ENCODE measurements around the gene MYL7.

The MYL7 gene

DNA sequence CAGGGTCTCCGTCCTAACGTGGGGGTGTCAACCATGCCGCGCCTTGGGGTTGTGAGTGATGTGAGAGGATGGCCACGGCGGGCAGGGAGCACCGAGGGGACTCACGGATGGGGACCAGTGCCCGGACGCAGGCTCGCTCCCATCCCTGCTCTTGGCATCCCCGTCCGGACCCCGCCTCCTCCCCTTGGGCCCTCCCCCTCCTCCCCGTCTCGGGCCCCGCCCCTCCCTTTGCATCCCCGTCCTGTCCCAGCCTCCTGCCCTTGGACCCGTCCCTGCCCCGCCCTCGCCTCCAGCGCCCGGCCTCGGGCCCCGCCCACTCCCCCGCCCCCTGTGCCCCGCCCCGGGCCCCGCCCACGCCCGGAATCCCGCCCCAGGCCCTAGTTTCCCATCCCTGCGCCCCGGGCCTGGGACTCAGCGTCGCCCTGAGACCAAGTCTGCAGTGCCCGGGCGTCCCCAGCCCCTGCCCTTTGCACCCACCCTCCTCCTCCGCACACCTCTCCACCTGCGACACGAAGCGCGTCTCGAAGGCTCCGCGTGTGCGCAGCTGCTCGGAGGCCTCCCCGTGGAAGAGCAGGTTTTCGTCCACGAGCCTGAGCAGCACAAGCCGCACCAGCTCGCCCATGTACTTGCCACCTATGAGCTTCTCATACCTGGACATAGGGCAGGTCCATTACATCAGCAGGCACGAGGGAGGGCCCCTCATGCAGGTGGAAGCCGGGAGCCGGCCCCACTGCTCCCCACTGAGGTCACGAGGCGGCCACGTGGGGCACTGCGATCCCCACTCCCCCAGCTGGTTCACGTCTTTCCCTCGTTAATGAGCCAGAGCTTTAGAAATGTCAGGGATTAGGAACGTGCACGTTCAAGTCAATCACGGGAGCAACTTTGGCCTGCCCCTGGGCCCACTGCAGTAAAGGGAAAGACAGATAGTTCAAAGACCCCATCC lies 5.1 kb upstream of the MYL7 start:
- Histone ChIP-seq H3K9me3 (ENCODE audit: insufficient read depth, low read length) (no peaks in the 10 kb centered on the region), H3K27me3 (ENCODE audit: low read length) (no peaks in the 10 kb centered on the region), H3K9ac (ENCODE audit: low read length) (no peak overlapping the region), H3K36me3 (ENCODE audit: low read length) (no peaks in the 10 kb centered on the region), H3F3A (ENCODE audit: insufficient read depth) (no peaks in the 10 kb centered on the region), H3K79me2 (ENCODE audit: insufficient read depth, low read length) (no peaks in the 10 kb centered on the region), H2AFZ (ENCODE audit: low read depth, low read length, severe bottlenecking) (no peak overlapping the region), H3K4me2 (ENCODE audit: low read depth, low read length, poor library complexity, severe bottlenecking) (no peak overlapping the region), H3K27ac (ENCODE audit: low read depth, low read length) (no peak overlapping the region), H3K9me2 (replicated peaks; ENCODE audit: insufficient read depth, low read length) (no peaks in the 10 kb centered on the region), H3K4me3 (ENCODE audit: insufficient read depth, low read length, poor library complexity, severe bottlenecking) (no peak overlapping the region), H4K20me1 (ENCODE audit: low read depth, low read length) (no peaks in the 10 kb centered on the region)
- TF ChIP-seq, protein P1, sequence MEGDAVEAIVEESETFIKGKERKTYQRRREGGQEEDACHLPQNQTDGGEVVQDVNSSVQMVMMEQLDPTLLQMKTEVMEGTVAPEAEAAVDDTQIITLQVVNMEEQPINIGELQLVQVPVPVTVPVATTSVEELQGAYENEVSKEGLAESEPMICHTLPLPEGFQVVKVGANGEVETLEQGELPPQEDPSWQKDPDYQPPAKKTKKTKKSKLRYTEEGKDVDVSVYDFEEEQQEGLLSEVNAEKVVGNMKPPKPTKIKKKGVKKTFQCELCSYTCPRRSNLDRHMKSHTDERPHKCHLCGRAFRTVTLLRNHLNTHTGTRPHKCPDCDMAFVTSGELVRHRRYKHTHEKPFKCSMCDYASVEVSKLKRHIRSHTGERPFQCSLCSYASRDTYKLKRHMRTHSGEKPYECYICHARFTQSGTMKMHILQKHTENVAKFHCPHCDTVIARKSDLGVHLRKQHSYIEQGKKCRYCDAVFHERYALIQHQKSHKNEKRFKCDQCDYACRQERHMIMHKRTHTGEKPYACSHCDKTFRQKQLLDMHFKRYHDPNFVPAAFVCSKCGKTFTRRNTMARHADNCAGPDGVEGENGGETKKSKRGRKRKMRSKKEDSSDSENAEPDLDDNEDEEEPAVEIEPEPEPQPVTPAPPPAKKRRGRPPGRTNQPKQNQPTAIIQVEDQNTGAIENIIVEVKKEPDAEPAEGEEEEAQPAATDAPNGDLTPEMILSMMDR (IDR thresholded peaks at IDR 0.05; ENCODE audit: insufficient read depth, low read length, poor library complexity, severe bottlenecking): no peak
- TF ChIP-seq EZH2phosphoT487 (conservative IDR thresholded peaks at IDR 0.05; ENCODE audit: low read length): no peak

DNA sequence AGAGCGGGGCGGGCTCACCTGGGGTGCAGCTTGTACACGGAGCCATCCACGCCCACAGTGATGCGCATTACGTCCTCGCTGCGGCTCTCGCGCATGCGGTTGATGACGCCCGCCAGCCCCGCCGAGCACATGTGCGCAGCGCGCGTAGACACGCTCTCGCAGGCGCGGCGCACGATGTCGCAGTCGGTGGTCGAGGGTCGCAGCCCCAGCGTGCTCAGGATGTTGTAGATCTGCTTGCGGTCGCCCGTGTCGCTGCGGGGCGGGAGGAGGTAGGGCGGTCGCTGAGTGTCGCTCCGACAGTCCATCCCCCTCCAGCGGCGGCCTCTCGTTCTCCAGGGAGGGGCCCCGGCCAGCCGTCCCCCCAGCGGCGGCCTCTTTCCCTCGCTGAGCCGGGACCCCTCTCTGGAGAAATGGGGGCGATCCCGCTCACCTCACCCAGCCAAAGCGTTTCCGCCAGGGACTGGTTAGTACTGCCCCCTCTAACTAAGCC lies 4.4 kb upstream of the MYL7 start:
- no peaks in the 10 kb centered on the region for H4K20me1 ChIP-seq (ENCODE audit: low read depth, low read length)
- H3K79me2 ChIP-seq (ENCODE audit: insufficient read depth, low read length): no peaks in the 10 kb centered on the region
- H3K9ac ChIP-seq (ENCODE audit: low read length): no peak overlapping the region
- no peaks in the 10 kb centered on the region for H3K9me3 ChIP-seq (ENCODE audit: insufficient read depth, low read length)
- no peaks in the 10 kb centered on the region for H3K9me2 ChIP-seq (replicated peaks; ENCODE audit: insufficient read depth, low read length)
- TF ChIP-seq, protein P1 (IDR thresholded peaks at IDR 0.05; ENCODE audit: insufficient read depth, low read length, poor library complexity, severe bottlenecking): no peak
- TF ChIP-seq EZH2phosphoT487 (conservative IDR thresholded peaks at IDR 0.05; ENCODE audit: low read length): no peak
- no peak overlapping the region for H2AFZ ChIP-seq (ENCODE audit: low read depth, low read length, severe bottlenecking)
- H3K4me3 ChIP-seq (ENCODE audit: insufficient read depth, low read length, poor library complexity, severe bottlenecking): no peak overlapping the region
- H3K27ac ChIP-seq (ENCODE audit: low read depth, low read length): no peak overlapping the region
- H3K27me3 ChIP-seq (ENCODE audit: low read length): no peaks in the 10 kb centered on the region
- no peak overlapping the region for H3K4me2 ChIP-seq (ENCODE audit: low read depth, low read length, poor library complexity, severe bottlenecking)
- H3K36me3 ChIP-seq (ENCODE audit: low read length): no peaks in the 10 kb centered on the region
- H3F3A ChIP-seq (ENCODE audit: insufficient read depth): no peaks in the 10 kb centered on the region

DNA sequence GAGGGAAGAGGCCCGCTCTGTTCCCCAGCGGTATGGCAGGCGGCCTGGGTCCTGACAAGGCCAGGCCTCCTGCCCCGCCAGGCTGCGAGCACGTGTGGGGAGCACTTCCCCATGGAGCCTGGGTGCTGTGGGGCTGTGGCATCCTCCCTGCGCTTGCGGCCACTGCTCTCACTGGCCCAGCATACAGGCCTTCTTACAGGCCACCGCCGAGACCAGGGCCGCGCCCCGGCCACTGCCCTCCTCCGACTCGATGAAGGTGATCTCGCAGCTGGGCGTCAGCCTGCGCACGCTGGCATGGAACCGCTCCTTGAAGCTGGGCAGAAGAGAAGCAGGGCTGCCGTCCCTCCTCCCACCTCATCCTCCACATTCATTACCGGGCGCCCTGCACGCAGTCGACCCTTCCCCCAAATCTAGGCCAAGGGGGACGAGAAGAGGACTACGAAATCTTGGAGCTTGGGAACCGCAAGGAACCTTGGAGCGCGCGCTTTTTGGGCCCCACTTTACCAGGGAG lies 3.9 kb upstream of the MYL7 start:
- no peaks in the 10 kb centered on the region for H3K9me3 ChIP-seq (ENCODE audit: insufficient read depth, low read length)
- H3K9ac ChIP-seq (ENCODE audit: low read length): no peak overlapping the region
- TF ChIP-seq, protein P1 (IDR thresholded peaks at IDR 0.05; ENCODE audit: insufficient read depth, low read length, poor library complexity, severe bottlenecking): no peak
- no peak for TF ChIP-seq EZH2phosphoT487 (conservative IDR thresholded peaks at IDR 0.05; ENCODE audit: low read length)
- H3K27ac ChIP-seq (ENCODE audit: low read depth, low read length): no peak overlapping the region
- no peaks in the 10 kb centered on the region for H3K36me3 ChIP-seq (ENCODE audit: low read length)
- no peaks in the 10 kb centered on the region for H3K27me3 ChIP-seq (ENCODE audit: low read length)
- no peaks in the 10 kb centered on the region for H3K79me2 ChIP-seq (ENCODE audit: insufficient read depth, low read length)
- H3F3A ChIP-seq (ENCODE audit: insufficient read depth): no peaks in the 10 kb centered on the region
- H3K4me2 ChIP-seq (ENCODE audit: low read depth, low read length, poor library complexity, severe bottlenecking): no peak overlapping the region
- no peaks in the 10 kb centered on the region for H3K9me2 ChIP-seq (replicated peaks; ENCODE audit: insufficient read depth, low read length)
- no peak overlapping the region for H2AFZ ChIP-seq (ENCODE audit: low read depth, low read length, severe bottlenecking)
- H3K4me3 ChIP-seq (ENCODE audit: insufficient read depth, low read length, poor library complexity, severe bottlenecking): no peak overlapping the region
- no peaks in the 10 kb centered on the region for H4K20me1 ChIP-seq (ENCODE audit: low read depth, low read length)
